GM19463 (cell line): Measurements from ENCODE around the gene GPATCH4.

ENCODE experiments used
- ATAC-seq: cut with Tn5 transposase; IDR thresholded peaks from one replicate; pipeline ENCODE4 v1.9.1; 2021; ENCODE audit warnings: mild to moderate bottlenecking, moderate library complexity; ENCODE audit not compliant: unreplicated experiment

GPATCH4 gene

GRCh38 chr1:156551066-156551643 is 50.1 kb downstream of the GPATCH4 start:
- ATAC-seq = no peak

GRCh38 chr1:156550346-156550745 is 50.9 kb downstream of the GPATCH4 start:
- ATAC-seq = no peak

- no peak for ATAC-seq
These were observed 51.4 kb downstream of the GPATCH4 start for GRCh38 chr1:156549831-156550230.

DNA sequence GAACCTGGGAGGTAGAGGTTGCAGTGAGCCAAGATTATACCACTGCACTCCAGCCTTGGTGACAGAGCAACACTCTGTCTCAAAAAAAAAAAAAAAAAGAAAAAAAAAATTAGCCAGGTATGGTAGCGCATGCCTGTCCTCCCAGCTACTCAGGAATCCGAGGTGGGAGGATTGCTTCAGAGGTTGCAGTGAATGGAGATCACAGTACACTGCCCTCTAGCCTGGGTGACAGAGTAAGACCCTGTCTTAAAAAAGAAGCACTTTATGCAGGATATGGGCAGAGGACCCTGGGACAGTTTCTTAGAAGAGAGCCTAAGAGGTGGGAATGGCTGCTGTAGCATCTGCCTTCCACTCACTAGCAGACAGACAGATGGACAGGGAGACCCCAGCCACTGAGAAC is 51.9 kb downstream of the GPATCH4 start:
- no peak for ATAC-seq

- no peak for ATAC-seq
These were observed 53.3 kb downstream of the GPATCH4 start for GRCh38 chr1:156547982-156548381.

DNA sequence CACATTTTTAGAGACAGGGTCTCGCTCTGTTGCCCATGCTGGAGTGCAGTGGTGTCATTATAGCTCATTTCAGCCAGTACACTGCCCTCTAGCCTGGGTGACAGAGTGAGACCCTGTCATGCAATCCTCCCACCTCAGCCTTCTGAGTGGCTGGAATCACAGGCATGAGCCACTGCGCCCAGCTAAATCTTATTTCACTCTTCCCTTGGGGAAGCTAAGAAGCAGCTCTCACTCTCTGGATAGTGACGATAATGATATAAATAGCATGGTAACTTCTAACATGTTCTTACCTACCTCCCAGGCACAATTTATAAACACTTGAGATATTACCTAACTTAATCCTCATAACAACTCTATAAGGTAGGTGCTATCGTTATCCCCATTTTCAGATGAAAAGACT is 53.8 kb downstream of the GPATCH4 start:
- no peak for ATAC-seq

- no peak for ATAC-seq
These were observed 55.0 kb downstream of the GPATCH4 start for GRCh38 chr1:156546267-156546666.

DNA sequence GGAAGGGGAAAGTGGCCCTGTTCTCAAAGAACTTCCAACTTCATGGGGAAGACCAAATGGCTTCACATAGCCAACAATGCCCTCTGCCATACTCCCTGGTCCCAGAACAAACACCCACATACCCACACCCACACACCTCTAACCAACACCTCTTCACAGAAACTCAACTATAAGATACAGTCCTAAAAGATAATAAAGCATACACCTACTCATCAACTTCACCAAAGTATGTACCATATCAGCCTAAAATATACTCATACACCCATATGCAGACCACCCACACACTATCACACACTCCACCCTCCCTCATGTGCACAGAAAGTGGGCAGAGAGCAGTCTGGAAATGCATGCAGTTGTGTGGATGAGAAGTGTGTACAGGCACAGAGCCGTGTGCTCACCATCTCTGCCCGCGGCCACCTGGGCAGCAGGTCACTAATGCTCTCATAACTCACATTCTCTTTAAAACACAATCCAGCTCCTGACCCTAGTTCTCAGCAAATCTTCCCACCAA is 56.6 kb downstream of the GPATCH4 start:
- no peak for ATAC-seq
